Fibroblast of upper back skin (primary cell): Measurements from ENCODE around the gene ITGA2.
A peak's percentile ranks its signal among the peaks of the same experiment; 100 is the strongest.

Experiments
- DNase-seq: peaks from one replicate; pipeline ENCODE4 v3.0.0-alpha.2; 2013

The ITGA2 gene

DNA sequence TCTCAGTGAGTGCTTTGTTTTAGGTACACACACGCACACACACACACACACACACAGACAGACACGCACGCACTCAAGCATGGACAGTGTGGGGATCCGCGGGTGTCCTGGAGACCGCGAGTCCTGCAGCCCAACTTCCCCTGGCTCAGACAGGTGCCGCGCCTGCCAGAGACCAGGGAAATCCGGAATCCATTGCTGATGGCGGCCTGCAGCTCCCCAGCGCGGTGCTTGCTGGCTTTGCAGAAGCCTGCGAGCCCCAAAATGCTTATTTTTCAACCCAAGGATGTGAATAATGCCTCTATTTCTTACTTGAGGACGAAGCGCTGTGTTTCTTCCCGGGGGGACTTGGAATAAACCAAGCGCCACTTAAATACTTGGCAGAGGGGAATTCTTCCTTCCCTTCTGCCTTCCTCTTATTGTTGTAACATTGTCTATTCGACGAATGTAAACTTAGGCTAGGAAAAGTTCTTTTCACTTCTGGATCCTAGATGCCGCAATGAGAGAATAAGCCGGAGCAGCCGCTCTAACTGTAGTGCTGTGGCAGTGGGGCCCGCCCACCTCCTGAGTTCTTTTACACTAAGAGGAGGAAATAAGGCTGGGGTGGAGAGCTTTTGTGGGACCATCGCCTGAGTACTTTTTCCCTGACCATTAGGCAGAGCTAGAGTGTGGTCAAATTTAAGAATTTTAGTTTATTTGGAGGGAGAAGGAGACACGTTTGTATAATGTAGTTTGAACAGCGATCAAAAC is 802 bp downstream of the ITGA2 start:
- DNase-seq, result peak; percentile 37

GRCh38 chr5:52990528-52990925 is 1.4 kb downstream of the ITGA2 start:
- DNase-seq, result no peak

DNA sequence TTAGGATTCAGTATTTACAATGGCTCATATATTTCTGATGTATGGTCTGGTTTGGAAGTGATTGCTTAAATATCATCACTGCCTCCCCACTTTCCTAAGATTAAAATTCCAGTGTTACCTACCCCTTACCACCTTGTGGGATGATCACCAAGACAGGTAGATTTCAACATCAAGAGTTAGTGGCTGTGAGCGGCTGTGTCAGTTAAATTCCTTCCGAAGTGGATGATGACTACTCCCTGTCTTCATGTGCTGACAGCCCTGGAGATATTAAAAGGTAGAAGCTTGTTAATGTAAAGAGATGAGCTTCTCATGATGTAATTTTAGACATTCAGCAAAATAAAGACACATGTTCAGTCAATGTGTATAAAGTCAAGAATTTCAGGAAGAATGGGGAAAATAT is 4.2 kb downstream of the ITGA2 start:
- DNase-seq, result no peak

DNA sequence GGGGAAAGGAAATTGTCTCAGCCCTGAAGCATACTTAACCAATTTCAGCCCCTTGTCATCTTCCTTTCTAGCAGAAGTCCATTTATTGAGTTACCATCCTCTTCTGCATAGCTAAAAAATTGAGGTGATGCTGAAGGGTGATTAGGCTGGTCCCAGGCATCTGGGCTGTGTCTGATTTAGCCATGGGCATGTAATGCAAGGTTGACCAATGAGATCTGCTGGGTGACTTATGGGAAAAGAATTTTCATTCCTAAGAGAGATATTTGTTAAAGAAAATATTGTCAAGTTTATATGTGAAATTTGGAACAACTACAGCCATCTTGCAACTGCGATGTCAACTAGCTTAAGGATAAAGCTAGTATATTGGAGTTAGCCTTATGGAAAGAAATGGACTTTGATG is 5.1 kb downstream of the ITGA2 start:
- no peak for DNase-seq

- DNase-seq, result no peak
Observed at GRCh38 chr5:52995095-52995494, 5.9 kb downstream of the ITGA2 start.

- DNase-seq, result no peak
Observed at GRCh38 chr5:52995914-52996313, 6.8 kb downstream of the ITGA2 start.

- no peak for DNase-seq
Observed at GRCh38 chr5:52996979-52997378, 7.8 kb downstream of the ITGA2 start.

DNA sequence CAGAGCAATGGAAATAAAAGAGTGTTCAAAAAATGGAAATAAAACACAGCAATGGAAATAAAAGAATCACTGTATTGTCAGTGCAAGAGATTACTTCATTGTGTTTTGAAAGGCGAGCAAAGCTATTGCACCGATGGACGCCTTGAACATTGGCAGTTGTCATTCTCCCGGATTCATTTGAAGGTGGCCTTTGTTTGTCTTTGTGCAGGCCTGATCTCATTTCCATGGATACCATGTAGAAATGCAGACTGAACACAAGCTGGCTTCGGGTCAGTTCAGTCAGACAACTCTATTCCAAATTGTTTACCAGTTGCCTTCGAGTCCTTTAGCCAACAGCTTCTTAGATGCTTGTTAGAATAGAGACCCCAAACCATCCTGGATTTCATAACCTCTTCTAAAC is 8.3 kb downstream of the ITGA2 start:
- DNase-seq, result no peak

GRCh38 chr5:52998552-52999313 is 9.6 kb downstream of the ITGA2 start:
- no peak for DNase-seq

GRCh38 chr5:52999344-52999949 is 10.3 kb downstream of the ITGA2 start:
- DNase-seq, result peak; percentile 58

GRCh38 chr5:53001541-53001940 is 12.4 kb downstream of the ITGA2 start:
- DNase-seq, result no peak

GRCh38 chr5:53002491-53002890 is 13.3 kb downstream of the ITGA2 start:
- no peak for DNase-seq

- no peak for DNase-seq
Observed at GRCh38 chr5:53003144-53003543, 14.0 kb downstream of the ITGA2 start.

- DNase-seq, result no peak
Observed at GRCh38 chr5:53006911-53007890, 18.0 kb downstream of the ITGA2 start.

- peak; percentile 56 for DNase-seq
Observed at GRCh38 chr5:53008751-53009150, 19.6 kb downstream of the ITGA2 start.

DNA sequence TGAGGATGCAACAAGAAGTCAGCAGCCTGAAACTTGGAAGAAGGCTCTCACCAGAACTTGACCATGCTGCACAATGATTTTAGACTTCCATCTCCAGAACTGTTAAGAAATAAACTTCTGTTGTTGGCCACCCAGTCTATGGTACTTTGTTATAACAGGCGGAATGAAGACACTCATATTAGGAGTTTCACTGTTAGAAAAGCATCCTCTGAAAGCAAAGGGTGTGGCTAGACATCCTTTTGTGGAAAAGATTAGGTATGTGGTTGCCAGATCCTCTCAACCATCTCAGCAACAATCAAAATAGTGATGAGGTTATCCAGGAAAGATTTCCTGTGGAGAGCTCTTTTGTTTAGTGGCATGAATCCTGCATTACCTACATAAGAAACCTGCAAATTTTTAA is 20.7 kb downstream of the ITGA2 start:
- DNase-seq, result no peak

DNA sequence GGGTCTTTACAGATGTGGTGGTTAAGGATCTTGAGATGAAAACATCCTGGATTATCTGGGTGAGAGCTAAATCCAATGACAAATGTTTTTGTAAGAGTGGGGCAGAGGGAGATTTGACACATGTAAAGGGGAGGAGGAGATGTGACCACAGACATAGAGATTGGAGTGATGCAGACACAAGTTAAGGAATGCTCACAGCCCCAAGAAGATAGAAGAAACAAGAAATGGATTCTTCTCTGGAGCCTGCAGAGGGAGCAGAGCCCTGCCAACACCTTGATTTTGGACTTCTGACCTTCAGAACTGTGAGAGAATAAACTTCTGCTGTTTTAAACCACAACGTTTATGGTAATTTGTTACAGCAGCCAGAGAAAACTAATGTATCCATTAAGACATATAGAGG is 21.7 kb downstream of the ITGA2 start:
- DNase-seq, result no peak

DNA sequence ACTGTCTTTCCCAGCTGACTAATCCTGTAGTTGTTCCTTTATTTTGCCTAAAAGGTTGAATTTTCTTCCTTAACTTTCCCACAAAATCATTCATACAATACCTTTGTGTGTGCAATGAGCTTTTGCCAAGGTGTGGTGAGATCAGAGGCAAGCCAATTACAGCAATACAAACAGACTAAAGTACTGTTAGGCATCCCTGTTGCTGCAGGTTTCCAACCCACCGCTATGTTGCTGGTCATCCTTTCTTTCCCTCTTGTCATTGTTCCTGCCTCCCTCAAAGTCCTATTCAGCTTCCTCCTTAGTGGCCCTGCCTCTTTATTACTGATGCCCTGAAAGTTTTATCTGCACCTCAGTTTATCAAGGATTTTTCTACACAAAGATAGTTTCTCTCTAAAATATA is 22.1 kb downstream of the ITGA2 start:
- no peak for DNase-seq

- DNase-seq, result no peak
Observed at GRCh38 chr5:53013857-53014256, 24.7 kb downstream of the ITGA2 start.

DNA sequence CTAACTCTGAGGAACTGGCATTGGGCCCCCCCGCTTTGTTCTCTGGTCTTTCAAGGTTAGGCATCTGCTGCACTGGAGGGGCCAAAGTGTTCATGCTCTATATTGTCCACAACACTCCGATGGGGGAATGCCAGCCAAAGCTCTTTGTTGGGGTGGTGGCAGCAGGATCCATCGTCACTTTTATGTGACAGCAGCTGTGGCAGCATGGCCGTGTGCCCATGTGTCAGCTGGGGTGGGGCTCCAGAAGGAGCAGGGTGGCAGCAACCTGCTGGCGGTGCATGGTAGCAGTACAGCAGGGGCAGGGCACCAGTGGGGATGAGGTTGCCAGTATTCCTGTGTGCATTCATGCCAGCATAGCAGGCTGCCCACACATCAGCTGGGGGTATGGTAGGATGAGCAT is 28.2 kb downstream of the ITGA2 start:
- DNase-seq, result no peak

- no peak for DNase-seq
Observed at GRCh38 chr5:53017794-53018391, 28.7 kb downstream of the ITGA2 start.

DNA sequence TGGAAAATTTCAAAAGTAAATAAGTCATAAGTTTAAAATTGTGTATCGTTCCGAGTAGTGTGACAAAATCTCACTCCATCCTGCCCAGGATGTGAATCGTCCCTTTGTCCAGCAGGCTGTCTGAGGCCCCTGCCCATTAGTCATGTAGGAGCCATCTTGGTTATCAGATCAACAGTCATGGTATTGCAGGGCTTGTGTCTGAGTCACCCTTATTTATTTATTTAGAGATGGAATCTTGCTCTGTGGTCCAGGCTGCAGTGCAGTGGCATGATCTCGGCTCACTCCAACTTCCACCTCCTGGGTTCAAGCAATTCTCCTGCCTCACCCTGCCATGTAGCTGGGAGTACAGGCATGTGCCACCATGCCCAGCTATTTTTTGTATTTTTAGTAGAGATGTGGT is 30.2 kb downstream of the ITGA2 start:
- peak; percentile 65 for DNase-seq
